B cell (primary cell): ENCODE measurements around the gene PRICKLE3. TPM values are rescaled to one million over a fixed set of nuclear protein-coding genes. Genes with fewer than 3 reads are reported as not detected.

ENCODE experiments used
- ATAC-seq: fragments of 200-7000 bp; cut with Tn5 transposase; one replicate; pipeline ENCODE4 v1.10.0; 2021; ENCODE audit warnings: low read depth, mild to moderate bottlenecking, moderate number of reproducible peaks, moderate library complexity
- CTCF ChIA-PET: fragments of 350-600 bp; sonication (Branson Sonifier 250); formaldehyde crosslinking; loops from one replicate; lab custom pipeline; 2021; ENCODE audit warnings: antibody characterized with exemption, inconsistent platforms; lab: Charles Lee
- POLR2A ChIA-PET: fragments of 350-600 bp; sonication (Branson Sonifier 250); formaldehyde crosslinking; loops from one replicate; lab custom pipeline; 2021; ENCODE audit warnings: antibody characterized with exemption; lab: Charles Lee
- DNase-seq: peaks from one replicate; pipeline ENCODE4 v3.0.0; 2013
- H2AFZ ChIP-seq: 2 replicates; pipeline ENCODE4 v1.6.1; 2012; ENCODE audit warnings: mild to moderate bottlenecking, low read depth, low read length; ENCODE audit not compliant: insufficient read depth, poor library complexity, severe bottlenecking
- H3K27ac ChIP-seq, 2 donors: 1 replicate in 1 of 2; 2 replicates in 1 of 2; pipeline ENCODE4 v1.5.1; 2012 to 2013; ENCODE audit warnings: low read length in 2 of 2, mild to moderate bottlenecking in 2 of 2, moderate library complexity in 1 of 2
- H3K27me3 ChIP-seq, 4 experiments: fragments of 200-600 bp in 1 of 4; sonication (generic) in 1 of 4; replicated peaks in 1 of 4; 1 replicate in 2 of 4; 2 replicates in 2 of 4; pipeline versions ENCODE4 v1.6.1 to v1.7.0; 2013 to 2016; ENCODE audit warnings: low read length in 3 of 4, mild to moderate bottlenecking in 2 of 4, mixed read lengths in 1 of 4, moderate library complexity in 1 of 4; ENCODE audit not compliant: insufficient read depth in 4 of 4, control insufficient read depth in 3 of 4; ENCODE audit errors: control extremely low read depth in 1 of 4
- H3K36me3 ChIP-seq, 2 experiments: replicated peaks in 1 of 2; 1 replicate in 1 of 2; 2 replicates in 1 of 2; pipeline versions ENCODE4 v1.6.1 to v1.7.1; 2013; ENCODE audit warnings: low read length in 1 of 2; ENCODE audit not compliant: insufficient read depth in 2 of 2, control insufficient read depth in 1 of 2; ENCODE audit errors: control extremely low read depth in 1 of 2, extremely low read depth in 1 of 2
- H3K4me1 ChIP-seq, 2 donors: fragments of 200-600 bp in 1 of 2; sonication (generic) in 1 of 2; 1 replicate in 1 of 2; 2 replicates in 1 of 2; pipeline versions ENCODE4 v1.5.1 to v1.6.1; 2013 to 2017; ENCODE audit warnings: low read length in 2 of 2; ENCODE audit not compliant: control insufficient read depth in 2 of 2, insufficient read depth in 2 of 2
- H3K4me2 ChIP-seq: replicated peaks from 2 replicates; pipeline ENCODE3; 2012; ENCODE audit warnings: mild to moderate bottlenecking, low read depth, low read length; ENCODE audit not compliant: poor library complexity, severe bottlenecking
- H3K4me3 ChIP-seq, 5 experiments: fragments of 200-600 bp in 1 of 5; sonication (generic) in 1 of 5; 1 replicate in 3 of 5; 2 replicates in 2 of 5; pipeline versions ENCODE4 v1.5.1 to v1.7.0; 2011 to 2016; ENCODE audit warnings: low read length in 4 of 5, mild to moderate bottlenecking in 4 of 5, low read depth in 2 of 5, control low read depth in 1 of 5, moderate library complexity in 1 of 5; ENCODE audit not compliant: insufficient read depth in 1 of 5; ENCODE audit errors: control extremely low read depth in 1 of 5, extremely low read depth in 1 of 5
- H3K79me2 ChIP-seq: fragments of 200-600 bp; sonication (generic); one replicate; pipeline ENCODE4 v1.6.0; 2016; ENCODE audit warnings: low read length; ENCODE audit not compliant: control insufficient read depth, insufficient read depth
- H3K9ac ChIP-seq: fragments of 200-600 bp; sonication (generic); 2 replicates; pipeline ENCODE4 v1.6.1; 2017; ENCODE audit warnings: mild to moderate bottlenecking, low read length, moderate library complexity
- H3K9me3 ChIP-seq, 3 donors: one replicate each; pipeline versions ENCODE4 v1.6.1 to v1.7.1; 2013; ENCODE audit warnings: low read length in 2 of 3; ENCODE audit not compliant: control insufficient read depth in 2 of 3, insufficient read depth in 1 of 3; ENCODE audit errors: control extremely low read depth in 1 of 3
- H4K20me1 ChIP-seq: 2 replicates; pipeline ENCODE4 v1.6.0; 2012; ENCODE audit warnings: mild to moderate bottlenecking, low read length; ENCODE audit not compliant: insufficient read depth, control insufficient read depth, poor library complexity, severe bottlenecking
- H3K27ac Mint-ChIP-seq: one replicate; pipeline ENCODE4 v1.8.0; 2021; ENCODE audit warnings: mixed read lengths
- H3K27me3 Mint-ChIP-seq: one replicate; pipeline ENCODE4 v1.8.0; 2021; ENCODE audit warnings: mixed read lengths
- H3K4me1 Mint-ChIP-seq: one replicate; pipeline ENCODE4 v1.8.0; 2021; ENCODE audit warnings: mixed read lengths
- H3K4me3 Mint-ChIP-seq: one replicate; pipeline ENCODE4 v1.8.0; 2021; ENCODE audit warnings: mixed read lengths
- H3K9me3 Mint-ChIP-seq: one replicate; pipeline ENCODE4 v1.8.0; 2022; ENCODE audit warnings: mixed read lengths; ENCODE audit not compliant: insufficient read depth
- EZH2 ChIP-seq: IDR thresholded peaks from 2 replicates; pipeline ENCODE4 v1.6.1; 2012; ENCODE audit warnings: borderline replicate concordance, low read depth, mild to moderate bottlenecking, moderate library complexity, low read length; ENCODE audit not compliant: insufficient read depth, poor library complexity, severe bottlenecking
- WGBS: methylation state at CpG from one replicate; pipeline ENCODE4 v1.1.5; 2013; ENCODE audit warnings: missing lambda C conversion rate; ENCODE audit not compliant: insufficient coverage; 5-methylcytosine and 5-hydroxymethylcytosine counted together
- intact Hi-C: fragments of 100-400 bp; cut with micrococcal nuclease; formaldehyde crosslinking; loops from one replicate; pipeline ENCODE4 v1.10.0; 2022
- polyA plus RNA-seq: library from polyadenylated mRNA; depleted of rRNA; stranded (reverse); fragments of >200 nt; gene quantifications from 2 replicates; pipeline ENCODE4 v1.2.3, GENCODE V29; 2012
- total RNA-seq, 2 donors: library from RNA; stranded (reverse); fragments of 120-200 nt in 1 of 2; gene quantifications; 1 replicate in 1 of 2; 2 replicates in 1 of 2; pipeline versions ENCODE4 v1.2.3 to v1.2.4, GENCODE V29; 2013 to 2022
- TF ChIP-seq, protein P1 (sequence below): fragments of 200-600 bp; IDR thresholded peaks from one replicate; pipeline ENCODE4 v1.8.0; 2022; ENCODE audit warnings: antibody characterized with exemption, mild to moderate bottlenecking

Gene PRICKLE3
- total and polyA plus RNA-seq, 2 donors (not counting 1 experiment from before 2014, with no cell fraction given), result 16.2 to 21.0 TPM

DNA sequence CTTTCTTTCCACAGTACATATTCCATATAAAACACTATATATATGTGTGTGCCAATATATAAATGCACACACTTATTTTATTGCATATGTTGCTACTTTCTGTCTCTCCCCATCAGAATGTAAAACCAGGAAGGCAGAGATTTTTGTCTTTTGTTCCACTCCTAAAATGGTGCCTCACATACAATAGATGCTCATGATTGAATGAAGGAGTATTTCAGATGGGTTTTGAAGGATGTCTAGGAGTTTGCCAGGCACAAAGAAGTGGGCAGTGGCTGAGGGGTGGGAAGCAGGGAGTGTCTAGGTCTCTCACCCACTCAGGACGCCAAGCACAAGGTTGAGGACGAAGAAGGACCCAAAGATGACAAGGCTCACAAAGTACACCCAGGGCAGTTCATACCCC, 41.6 kb upstream of the PRICKLE3 start:
- WGBS, result 93% methylated on average over 2 of the region's 2 CpGs
- Histone ChIP-seq H3K4me1 (peaks cover 5 to 14% of the 10 kb centered on the region in 2 donors), H3K36me3 (no peaks in the 10 kb centered on the region), H4K20me1 (no peaks in the 10 kb centered on the region), H3K27me3 (no peaks in the 10 kb centered on the region), H3K79me2 (no peaks in the 10 kb centered on the region), H3K4me2 (no peak overlapping the region), H3K9me3 (no peaks in the 10 kb centered on the region), H3K9ac (no peak overlapping the region), H3K4me3 (no peak overlapping the region), H3K27ac (no peak overlapping the region), H2AFZ (no peak overlapping the region)
- ChIA-PET CTCF (no interaction called here), POLR2A (no interaction called here)
- no peaks in the 10 kb centered on the region for H3K9me3 Mint-ChIP-seq
- H3K27me3 Mint-ChIP-seq, result no peaks in the 10 kb centered on the region
- TF ChIP-seq EZH2, result no peak
- TF ChIP-seq, protein P1, sequence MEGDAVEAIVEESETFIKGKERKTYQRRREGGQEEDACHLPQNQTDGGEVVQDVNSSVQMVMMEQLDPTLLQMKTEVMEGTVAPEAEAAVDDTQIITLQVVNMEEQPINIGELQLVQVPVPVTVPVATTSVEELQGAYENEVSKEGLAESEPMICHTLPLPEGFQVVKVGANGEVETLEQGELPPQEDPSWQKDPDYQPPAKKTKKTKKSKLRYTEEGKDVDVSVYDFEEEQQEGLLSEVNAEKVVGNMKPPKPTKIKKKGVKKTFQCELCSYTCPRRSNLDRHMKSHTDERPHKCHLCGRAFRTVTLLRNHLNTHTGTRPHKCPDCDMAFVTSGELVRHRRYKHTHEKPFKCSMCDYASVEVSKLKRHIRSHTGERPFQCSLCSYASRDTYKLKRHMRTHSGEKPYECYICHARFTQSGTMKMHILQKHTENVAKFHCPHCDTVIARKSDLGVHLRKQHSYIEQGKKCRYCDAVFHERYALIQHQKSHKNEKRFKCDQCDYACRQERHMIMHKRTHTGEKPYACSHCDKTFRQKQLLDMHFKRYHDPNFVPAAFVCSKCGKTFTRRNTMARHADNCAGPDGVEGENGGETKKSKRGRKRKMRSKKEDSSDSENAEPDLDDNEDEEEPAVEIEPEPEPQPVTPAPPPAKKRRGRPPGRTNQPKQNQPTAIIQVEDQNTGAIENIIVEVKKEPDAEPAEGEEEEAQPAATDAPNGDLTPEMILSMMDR, result no peak
- ATAC-seq, result no peak
- peaks cover 14% of the 10 kb centered on the region for H3K4me1 Mint-ChIP-seq
- intact Hi-C loops, result no loop called here
- DNase-seq, result no peak
- H3K27ac Mint-ChIP-seq, result no peak overlapping the region
- H3K4me3 Mint-ChIP-seq, result peak overlapping the region; percentile 19

DNA sequence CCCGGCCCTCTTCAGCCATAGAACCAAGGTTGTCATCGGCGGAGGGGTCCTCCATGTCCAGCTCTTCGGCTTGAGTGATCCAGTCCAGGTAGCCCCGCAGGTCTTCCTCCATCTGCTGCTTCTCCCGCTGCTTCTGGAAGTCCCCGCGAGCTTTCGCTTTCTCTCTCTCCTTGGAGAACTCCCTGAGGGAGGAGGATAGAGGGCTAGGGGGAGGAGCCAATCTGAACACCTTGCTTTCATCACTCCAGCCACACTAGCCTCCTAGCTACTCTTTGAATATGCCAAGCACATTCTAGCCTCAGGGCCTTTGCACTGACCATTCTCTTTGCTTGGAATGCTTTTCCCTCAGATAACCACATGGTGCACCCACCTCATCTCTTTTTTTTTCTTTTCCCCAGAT, 40.8 kb upstream of the PRICKLE3 start:
- 100% methylated on average over 3 of the region's 9 CpGs for WGBS
- Mint-ChIP-seq H3K4me3 (no peak overlapping the region), H3K27ac (no peak overlapping the region), H3K27me3 (no peaks in the 10 kb centered on the region), H3K9me3 (no peaks in the 10 kb centered on the region), H3K4me1 (peaks cover 12% of the 10 kb centered on the region)
- no peaks in the 10 kb centered on the region for H3K36me3 ChIP-seq
- no peaks in the 10 kb centered on the region for H3K9me3 ChIP-seq
- ATAC-seq, result no peak
- H3K79me2 ChIP-seq, result no peaks in the 10 kb centered on the region
- no peak for DNase-seq
- ChIA-PET CTCF (no interaction called here), POLR2A (no interaction called here)
- H3K27me3 ChIP-seq, result no peaks in the 10 kb centered on the region
- no peak for TF ChIP-seq EZH2
- TF ChIP-seq, protein P1, result no peak
- no peak overlapping the region for H3K4me2 ChIP-seq
- intact Hi-C loops, result no loop called here
- H2AFZ ChIP-seq, result no peak overlapping the region
- no peak overlapping the region for H3K9ac ChIP-seq
- no peaks in the 10 kb centered on the region for H4K20me1 ChIP-seq
- no peak overlapping the region for H3K27ac ChIP-seq
- peaks cover 5 to 17% of the 10 kb centered on the region in 2 donors for H3K4me1 ChIP-seq
- no peak overlapping the region for H3K4me3 ChIP-seq
